K562 (cell line): ENCODE measurements around the gene GPR162. TPM values are rescaled to one million over a fixed set of nuclear protein-coding genes. Genes with fewer than 3 reads are reported as not detected.

Experiments
- CBX1 ChIP-seq: sonication (generic); IDR thresholded peaks from 2 replicates; pipeline ENCODE4 v1.6.1; 2016; ENCODE audit warnings: antibody characterized with exemption, low read depth, mild to moderate bottlenecking
- CXXC5 ChIP-seq: fragments of 250-450 bp; sonication (Bioruptor Pico); IDR thresholded peaks from 2 replicates; pipeline ENCODE4 v1.8.0; 2022; ENCODE audit warnings: inconsistent platforms, mild to moderate bottlenecking, moderate library complexity
- GTF2A2 ChIP-seq: IDR thresholded peaks from 2 replicates; pipeline ENCODE4 v1.6.1; 2016; ENCODE audit warnings: mild to moderate bottlenecking, missing genetic modification characterization, missing compliant biosample characterization
- HBP1 ChIP-seq: fragments of 450-650 bp; formaldehyde crosslinking; IDR thresholded peaks from 2 replicates; pipeline ENCODE4 v1.4.0; 2022; ENCODE audit warnings: missing genetic modification characterization
- HDAC8 ChIP-seq: fragments of 450-650 bp; IDR thresholded peaks from 2 replicates; pipeline ENCODE4 v1.6.1; 2016; ENCODE audit warnings: mild to moderate bottlenecking, missing genetic modification characterization, moderate library complexity, missing compliant biosample characterization
- HMGN3 ChIP-seq: IDR thresholded peaks from 2 replicates; pipeline ENCODE4 v1.6.1; 2011; ENCODE audit warnings: borderline replicate concordance, low read depth, mild to moderate bottlenecking, mixed read lengths, low read length; ENCODE audit not compliant: insufficient read length; ENCODE audit errors: extremely low read depth
- KDM1A ChIP-seq, 2 experiments: fragments of 450-650 bp; IDR thresholded peaks; 2 replicates each; pipeline ENCODE4 v1.6.1; 2016; ENCODE audit warnings: mild to moderate bottlenecking in 2 of 2
- KLF1 ChIP-seq: fragments of 450-650 bp; IDR thresholded peaks from 2 replicates; pipeline ENCODE4 v1.6.1; 2016; ENCODE audit warnings: missing genetic modification characterization, missing compliant biosample characterization
- NEUROD1 ChIP-seq: fragments of 150-350 bp; IDR thresholded peaks from 2 replicates; pipeline ENCODE4 v1.6.1; 2014; ENCODE audit warnings: borderline replicate concordance, low read length, low read depth; ENCODE audit not compliant: partially characterized antibody
- NR2C1 ChIP-seq, 2 experiments: fragments of 450-650 bp; IDR thresholded peaks; 2 replicates each; pipeline ENCODE4 v1.6.1; 2017; ENCODE audit warnings: mild to moderate bottlenecking in 2 of 2, antibody characterized with exemption in 1 of 2, inconsistent platforms in 1 of 2, missing compliant biosample characterization in 1 of 2, missing genetic modification characterization in 1 of 2
- NR2F6 ChIP-seq: fragments of 450-650 bp; formaldehyde crosslinking; IDR thresholded peaks from 2 replicates; pipeline ENCODE4 v1.4.0; 2020; ENCODE audit warnings: mild to moderate bottlenecking
- PHF8 ChIP-seq: fragments of 200-600 bp; sonication (generic); IDR thresholded peaks from 2 replicates; pipeline ENCODE4 v1.6.1; 2012; ENCODE audit warnings: mixed run types, mild to moderate bottlenecking, inconsistent platforms, low read length, moderate library complexity, borderline replicate concordance
- POLR2AphosphoS5 ChIP-seq: IDR thresholded peaks from 2 replicates; pipeline ENCODE4 v1.6.1; 2011; ENCODE audit warnings: mild to moderate bottlenecking, low read depth, low read length, moderate library complexity; ENCODE audit not compliant: control insufficient read depth, insufficient read depth
- SRSF3 ChIP-seq: fragments of 200-400 bp; formaldehyde crosslinking; IDR thresholded peaks from 2 replicates; pipeline ENCODE4 v1.6.1; 2016; ENCODE audit warnings: mild to moderate bottlenecking, low read length, moderate library complexity; ENCODE audit not compliant: insufficient read depth
- ZC3H4 ChIP-seq: sonication (generic); formaldehyde crosslinking; IDR thresholded peaks from 2 replicates; pipeline ENCODE4 v1.9.0; 2021; ENCODE audit warnings: missing genetic modification reagents, borderline replicate concordance
- ZFP30 ChIP-seq: fragments of 250-450 bp; sonication (Bioruptor Pico); IDR thresholded peaks from 2 replicates; pipeline ENCODE4 v1.8.0; 2022; ENCODE audit warnings: moderate library complexity, mild to moderate bottlenecking, inconsistent platforms, borderline replicate concordance
- ZNF583 ChIP-seq: fragments of 250-450 bp; sonication (Bioruptor Pico); IDR thresholded peaks from 2 replicates; pipeline ENCODE4 v1.4.0; 2020
- ZNF717 ChIP-seq: fragments of 250-450 bp; sonication (Bioruptor Pico); IDR thresholded peaks from 2 replicates; pipeline ENCODE4 v1.5.0; 2021
- polyA plus RNA-seq, 8 experiments: library from polyadenylated mRNA; depleted of rRNA in 4 of 8; stranded (reverse) in 5 of 8; unstranded in 3 of 8; fragments of >200 nt; fragmentation: Nextera tagmentation in 2 of 8; fragmentation: Illumina TruSeq in 1 of 8; extraction: Ambion mirVana in 2 of 8; extraction: Trizol in 1 of 8; gene quantifications; 2 replicates each; pipeline versions ENCODE4 v1.2.1 to v1.2.3, GENCODE V29; 2011 to 2014; ENCODE audit warnings: inconsistent platforms in 1 of 8, missing spikeins in 1 of 8
- total RNA-seq, 7 experiments: library from RNA; depleted of rRNA in 6 of 7; stranded (reverse); fragments of >200 nt in 6 of 7; fragmentation: Illumina TruSeq in 2 of 7; extraction: Trizol in 2 of 7; gene quantifications; 2 replicates each; pipeline versions ENCODE4 v1.2.1 to v1.2.3, GENCODE V29; 2011 to 2021; ENCODE audit warnings: low replicate concordance in 1 of 7
- TF ChIP-seq, protein P1 (sequence below): fragments of 250-450 bp; sonication (Bioruptor Pico); IDR thresholded peaks from 2 replicates; pipeline ENCODE4 v1.4.0; 2020; ENCODE audit warnings: mild to moderate bottlenecking, moderate library complexity
- TF ChIP-seq, protein P2 (sequence below): fragments of 250-450 bp; sonication (Bioruptor Pico); IDR thresholded peaks from 2 replicates; pipeline ENCODE4 v1.5.0; 2022; ENCODE audit warnings: mild to moderate bottlenecking
- TF ChIP-seq, protein P3 (sequence below): fragments of 250-450 bp; sonication (Bioruptor Pico); IDR thresholded peaks from 2 replicates; pipeline ENCODE4 v1.6.1; 2021; ENCODE audit warnings: mild to moderate bottlenecking

Gene GPR162
- total and polyA plus RNA-seq, 9 of the 15 experiments (the other 6 are each of a cell fraction or from before 2014, with no cell fraction given), result 0.65 to 1.8 (median 1.1) TPM; not detected in 2

GRCh38 chr12:6873094-6874014, 51.7 kb downstream of the GPR162 start, which contains the start of gene SPSB2 (continued):
- TF ChIP-seq, protein P1, sequence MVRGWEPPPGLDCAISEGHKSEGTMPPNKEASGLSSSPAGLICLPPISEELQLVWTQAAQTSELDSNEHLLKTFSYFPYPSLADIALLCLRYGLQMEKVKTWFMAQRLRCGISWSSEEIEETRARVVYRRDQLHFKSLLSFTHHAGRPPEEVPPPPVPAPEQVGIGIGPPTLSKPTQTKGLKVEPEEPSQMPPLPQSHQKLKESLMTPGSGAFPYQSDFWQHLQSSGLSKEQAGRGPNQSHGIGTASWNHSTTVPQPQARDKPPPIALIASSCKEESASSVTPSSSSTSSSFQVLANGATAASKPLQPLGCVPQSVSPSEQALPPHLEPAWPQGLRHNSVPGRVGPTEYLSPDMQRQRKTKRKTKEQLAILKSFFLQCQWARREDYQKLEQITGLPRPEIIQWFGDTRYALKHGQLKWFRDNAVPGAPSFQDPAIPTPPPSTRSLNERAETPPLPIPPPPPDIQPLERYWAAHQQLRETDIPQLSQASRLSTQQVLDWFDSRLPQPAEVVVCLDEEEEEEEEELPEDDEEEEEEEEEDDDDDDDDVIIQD (CRISPR knock-in tag), result no peak
- peak; percentile 87 for TF ChIP-seq HMGN3
- TF ChIP-seq CBX1, result no peak
- TF ChIP-seq GTF2A2, result no peak
- TF ChIP-seq ZNF583 (CRISPR knock-in tag), result no peak
- TF ChIP-seq ZC3H4 (CRISPR knock-in tag), result no peak
- TF ChIP-seq SRSF3, result no peak
- TF ChIP-seq CXXC5 (CRISPR knock-in tag), result peak; percentile 73
- peak; percentile 28; the same call in 1 of the 2 replicates for TF ChIP-seq NR2C1 (IDR thresholded peaks at IDR 0.05)
- 0 out of 2 replicates have a peak, but pooled peaks have one; percentile 40 for TF ChIP-seq NR2C1 (tag; IDR thresholded peaks at IDR 0.05)
- no peak for TF ChIP-seq HBP1 (CRISPR knock-in tag)
- TF ChIP-seq NR2F6, result no peak
- TF ChIP-seq ZNF717, result no peak
- TF ChIP-seq NEUROD1, result no peak
- TF ChIP-seq HDAC8 (tag), result no peak
- TF ChIP-seq PHF8, result peak; percentile 61; the same call in 1 of the 2 replicates
- TF ChIP-seq POLR2AphosphoS5, result peak; percentile 36
- TF ChIP-seq KDM1A (IDR thresholded peaks at IDR 0.05), result no peak
- no peak for TF ChIP-seq KLF1 (tag)
- no peak for TF ChIP-seq ZFP30 (CRISPR knock-in tag)
- TF ChIP-seq, protein P2, sequence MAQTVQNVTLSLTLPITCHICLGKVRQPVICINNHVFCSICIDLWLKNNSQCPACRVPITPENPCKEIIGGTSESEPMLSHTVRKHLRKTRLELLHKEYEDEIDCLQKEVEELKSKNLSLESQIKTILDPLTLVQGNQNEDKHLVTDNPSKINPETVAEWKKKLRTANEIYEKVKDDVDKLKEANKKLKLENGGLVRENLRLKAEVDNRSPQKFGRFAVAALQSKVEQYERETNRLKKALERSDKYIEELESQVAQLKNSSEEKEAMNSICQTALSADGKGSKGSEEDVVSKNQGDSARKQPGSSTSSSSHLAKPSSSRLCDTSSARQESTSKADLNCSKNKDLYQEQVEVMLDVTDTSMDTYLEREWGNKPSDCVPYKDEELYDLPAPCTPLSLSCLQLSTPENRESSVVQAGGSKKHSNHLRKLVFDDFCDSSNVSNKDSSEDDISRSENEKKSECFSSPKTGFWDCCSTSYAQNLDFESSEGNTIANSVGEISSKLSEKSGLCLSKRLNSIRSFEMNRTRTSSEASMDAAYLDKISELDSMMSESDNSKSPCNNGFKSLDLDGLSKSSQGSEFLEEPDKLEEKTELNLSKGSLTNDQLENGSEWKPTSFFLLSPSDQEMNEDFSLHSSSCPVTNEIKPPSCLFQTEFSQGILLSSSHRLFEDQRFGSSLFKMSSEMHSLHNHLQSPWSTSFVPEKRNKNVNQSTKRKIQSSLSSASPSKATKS, result no peak
- TF ChIP-seq, protein P3, sequence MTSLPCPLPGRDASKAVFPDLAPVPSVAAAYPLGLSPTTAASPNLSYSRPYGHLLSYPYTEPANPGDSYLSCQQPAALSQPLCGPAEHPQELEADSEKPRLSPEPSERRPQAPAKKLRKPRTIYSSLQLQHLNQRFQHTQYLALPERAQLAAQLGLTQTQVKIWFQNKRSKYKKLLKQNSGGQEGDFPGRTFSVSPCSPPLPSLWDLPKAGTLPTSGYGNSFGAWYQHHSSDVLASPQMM (CRISPR knock-in tag), result no peak
